Stimulated activated effector memory CD8-positive, alpha-beta T cell treated with anti-CD3 and anti-CD28 coated beads, Interleukin-12 subunit alpha, Interleukin-12 subunit beta, amount 100 ng/mL, for 72 hours (primary cell): ENCODE data around the gene ATAD3C.
A peak's percentile ranks its signal among the peaks of the same experiment; 100 is the strongest.

Experiments used
- ATAC-seq: fragments of 150-1000 bp; cut with Tn5 transposase; 2 replicates; pipeline ENCODE4 v1.10.0; 2021
- DNase-seq, 2 donors: peaks; one replicate each; pipeline ENCODE4 v3.0.0; 2021 to 2022; ENCODE audit warnings: low spot score in 2 of 2
- H3K27ac Mint-ChIP-seq: one replicate; pipeline ENCODE4 v1.8.0; 2022; ENCODE audit warnings: mild to moderate bottlenecking, mixed read lengths
- H3K36me3 Mint-ChIP-seq: one replicate; pipeline ENCODE4 v1.8.0; 2022; ENCODE audit warnings: mild to moderate bottlenecking, mixed read lengths
- H3K4me1 Mint-ChIP-seq: one replicate; pipeline ENCODE4 v1.8.0; 2022; ENCODE audit warnings: mixed read lengths
- H3K4me3 Mint-ChIP-seq: one replicate; pipeline ENCODE4 v1.8.0; 2022; ENCODE audit warnings: mild to moderate bottlenecking, mixed read lengths
- H3K9me3 Mint-ChIP-seq: one replicate; pipeline ENCODE4 v1.8.0; 2022; ENCODE audit warnings: mixed read lengths

Gene ATAD3C

DNA sequence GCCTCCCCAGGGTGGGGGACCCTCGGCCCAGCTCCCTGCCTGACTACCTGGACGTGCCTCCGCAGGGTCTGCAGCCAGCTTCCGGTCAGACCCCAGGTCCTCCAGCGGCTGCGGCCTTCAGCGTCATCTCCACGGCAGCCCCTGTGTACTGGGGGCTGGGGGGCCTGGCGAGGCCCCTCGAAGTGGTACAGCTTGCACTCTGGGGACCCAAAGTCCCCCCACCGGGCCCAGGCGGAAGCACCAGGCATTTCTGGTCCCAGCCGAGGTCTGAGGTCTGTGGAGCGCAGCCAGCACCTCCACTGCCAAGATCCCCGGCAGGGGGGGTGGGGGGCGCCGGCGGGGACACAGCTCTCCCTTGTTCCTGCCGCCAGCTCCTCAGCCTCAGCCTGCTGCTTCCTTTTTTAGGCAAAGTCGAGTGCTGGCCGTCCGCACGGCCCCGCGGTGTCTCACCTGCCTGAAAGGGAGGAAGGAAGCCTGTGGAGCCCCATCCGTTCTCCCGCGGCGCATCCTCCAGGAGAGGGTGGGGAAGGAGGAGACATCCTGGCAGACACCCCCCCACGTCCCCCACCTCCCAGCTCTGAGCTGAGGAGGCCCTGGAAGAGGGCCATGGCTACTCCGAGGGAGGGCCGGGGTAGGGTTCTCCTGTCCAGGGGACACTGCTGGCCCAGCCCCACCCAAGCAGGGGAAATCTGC, 15.2 kb upstream of the ATAD3C start:
- peak overlapping the region; percentile 55 for H3K4me3 Mint-ChIP-seq
- H3K4me1 Mint-ChIP-seq, result peaks cover 6% of the 10 kb centered on the region
- DNase-seq (no peak), ATAC-seq (no peak)
- H3K36me3 Mint-ChIP-seq, result no peaks in the 10 kb centered on the region
- H3K9me3 Mint-ChIP-seq, result no peaks in the 10 kb centered on the region
- H3K27ac Mint-ChIP-seq, result no peak overlapping the region

DNA sequence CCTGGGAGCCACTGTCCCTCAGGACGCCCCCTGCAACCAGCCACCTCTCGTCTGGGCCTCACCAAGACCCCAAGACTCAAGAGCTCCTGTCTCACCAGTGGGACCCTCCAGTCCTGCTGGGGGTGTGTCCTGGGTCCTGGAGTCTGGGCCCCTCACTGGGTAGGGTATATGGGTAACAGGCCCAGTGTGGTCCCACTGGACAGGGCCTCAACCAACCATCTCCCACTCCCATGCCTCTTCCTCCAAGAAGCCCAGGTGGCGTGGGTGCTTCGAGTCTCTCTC, 14.7 kb upstream of the ATAD3C start:
- Mint-ChIP-seq H3K27ac (no peak overlapping the region), H3K4me3 (peak overlapping the region; percentile 55), H3K36me3 (no peaks in the 10 kb centered on the region), H3K4me1 (peaks cover 6% of the 10 kb centered on the region), H3K9me3 (no peaks in the 10 kb centered on the region)
- ATAC-seq (no peak), DNase-seq (no peak)

GRCh38 chr1:1435106-1435903, 14.2 kb upstream of the ATAD3C start, which contains the start of gene VWA1:
Gene VWA1, plus strand, starts transcription at chr1:1435690. Its CDS starts 59 bp downstream, at chr1:1435749.
- ATAC-seq (peak; percentile 73), DNase-seq (peak; percentile 72 to 82)
- Mint-ChIP-seq H3K4me3 (peak within 1 kb of the TSS; percentile 56), H3K9me3 (no peaks in the 10 kb centered on the region), H3K36me3 (no peaks in the 10 kb centered on the region), H3K4me1 (peaks cover 6% of the 10 kb centered on the region), H3K27ac (no peak within 1 kb of the TSS)

- H3K9me3 Mint-ChIP-seq, result no peaks in the 10 kb centered on the region
- H3K4me3 Mint-ChIP-seq, result peak overlapping the region; percentile 56
- H3K27ac Mint-ChIP-seq, result no peak overlapping the region
- ATAC-seq (no peak), DNase-seq (no peak)
- peaks cover 6% of the 10 kb centered on the region for H3K4me1 Mint-ChIP-seq
- no peaks in the 10 kb centered on the region for H3K36me3 Mint-ChIP-seq
These were observed 13.4 kb upstream of the ATAD3C start for GRCh38 chr1:1435911-1436629.

- peaks cover 6% of the 10 kb centered on the region for H3K4me1 Mint-ChIP-seq
- H3K27ac Mint-ChIP-seq, result no peak overlapping the region
- no peaks in the 10 kb centered on the region for H3K36me3 Mint-ChIP-seq
- ATAC-seq (no peak), DNase-seq (no peak)
- peak overlapping the region; percentile 56 for H3K4me3 Mint-ChIP-seq
- H3K9me3 Mint-ChIP-seq, result no peaks in the 10 kb centered on the region
These were observed 12.9 kb upstream of the ATAD3C start for GRCh38 chr1:1436630-1437032.

GRCh38 chr1:1437033-1437903, 12.2 kb upstream of the ATAD3C start:
- H3K36me3 Mint-ChIP-seq, result no peaks in the 10 kb centered on the region
- peaks cover 6% of the 10 kb centered on the region for H3K4me1 Mint-ChIP-seq
- no peak for ATAC-seq

DNA sequence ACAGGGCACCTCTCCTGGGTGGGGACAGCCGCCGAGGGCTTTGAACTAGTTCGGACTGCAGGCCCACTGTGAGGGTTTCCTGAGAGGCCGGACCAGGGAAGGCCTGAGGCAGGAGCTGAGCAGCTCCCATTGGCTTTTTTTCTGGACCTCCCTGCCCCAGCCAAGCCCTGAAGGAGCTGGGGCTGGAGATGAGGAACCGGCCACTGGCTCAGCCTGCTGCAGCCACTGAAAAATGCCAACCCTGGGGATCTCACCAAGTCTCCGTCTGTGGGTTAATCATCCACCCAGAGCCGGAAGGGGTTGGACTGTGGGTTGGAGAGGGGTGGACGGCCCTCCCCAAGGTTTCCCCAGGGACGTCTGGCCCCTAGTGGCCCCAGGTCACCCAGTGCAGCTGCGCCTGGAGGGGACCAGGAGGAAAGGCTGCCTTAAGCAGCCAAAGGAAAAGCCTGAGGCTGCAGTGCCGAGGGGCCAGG, 11.5 kb upstream of the ATAD3C start:
- Mint-ChIP-seq H3K4me3 (no peak overlapping the region), H3K36me3 (no peaks in the 10 kb centered on the region), H3K9me3 (no peaks in the 10 kb centered on the region), H3K27ac (no peak overlapping the region), H3K4me1 (peaks cover 6% of the 10 kb centered on the region)
- no peak for DNase-seq
- no peak for ATAC-seq

More at GRCh38 chr1:1437033-1437903, 12.2 kb upstream of the ATAD3C start:
- Mint-ChIP-seq H3K4me3 (no peak overlapping the region), H3K9me3 (no peaks in the 10 kb centered on the region), H3K27ac (no peak overlapping the region)
- DNase-seq, result no peak

DNA sequence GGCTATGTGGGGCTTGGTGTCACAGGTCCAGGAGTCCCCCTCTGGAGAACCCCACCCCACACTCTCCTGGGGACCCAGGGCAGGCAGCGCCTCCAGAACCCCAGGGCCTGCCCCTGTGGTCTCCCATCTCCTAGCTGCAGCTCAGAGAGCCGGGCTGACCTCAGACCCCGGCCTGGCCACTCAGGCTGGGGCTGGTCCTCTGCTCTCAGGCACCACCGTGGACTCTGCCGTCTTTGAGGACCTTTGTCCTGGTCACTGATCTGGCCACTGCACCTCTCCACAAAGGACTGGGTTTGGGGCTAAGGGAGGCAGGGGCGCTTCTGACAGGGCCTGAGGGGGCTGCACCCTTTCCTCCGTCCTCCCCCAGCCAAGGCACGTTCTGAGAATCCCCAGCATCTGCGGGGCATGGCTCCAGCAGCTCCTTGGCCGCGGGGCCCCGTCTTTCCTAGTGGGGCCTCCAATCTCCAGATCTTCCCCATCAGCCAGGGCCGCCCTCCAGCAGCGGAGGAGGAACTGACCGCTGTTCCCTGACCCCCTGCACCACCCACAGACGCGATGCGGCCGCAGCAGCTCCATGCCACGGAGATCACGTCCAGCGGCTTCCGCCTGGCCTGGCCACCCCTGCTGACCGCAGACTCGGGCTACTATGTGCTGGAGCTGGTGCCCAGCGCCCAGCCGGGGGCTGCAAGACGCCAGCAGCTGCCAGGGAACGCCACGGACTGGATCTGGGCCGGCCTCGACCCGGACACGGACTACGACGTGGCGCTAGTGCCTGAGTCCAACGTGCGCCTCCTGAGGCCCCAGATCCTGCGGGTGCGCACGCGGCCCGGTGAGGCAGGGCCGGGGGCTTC, 10.7 kb upstream of the ATAD3C start:
- DNase-seq, result no peak
- no peak overlapping the region for H3K4me3 Mint-ChIP-seq
- H3K27ac Mint-ChIP-seq, result no peak overlapping the region
- H3K9me3 Mint-ChIP-seq, result no peaks in the 10 kb centered on the region
- ATAC-seq, result no peak
- no peaks in the 10 kb centered on the region for H3K36me3 Mint-ChIP-seq
- peaks cover 6% of the 10 kb centered on the region for H3K4me1 Mint-ChIP-seq

DNA sequence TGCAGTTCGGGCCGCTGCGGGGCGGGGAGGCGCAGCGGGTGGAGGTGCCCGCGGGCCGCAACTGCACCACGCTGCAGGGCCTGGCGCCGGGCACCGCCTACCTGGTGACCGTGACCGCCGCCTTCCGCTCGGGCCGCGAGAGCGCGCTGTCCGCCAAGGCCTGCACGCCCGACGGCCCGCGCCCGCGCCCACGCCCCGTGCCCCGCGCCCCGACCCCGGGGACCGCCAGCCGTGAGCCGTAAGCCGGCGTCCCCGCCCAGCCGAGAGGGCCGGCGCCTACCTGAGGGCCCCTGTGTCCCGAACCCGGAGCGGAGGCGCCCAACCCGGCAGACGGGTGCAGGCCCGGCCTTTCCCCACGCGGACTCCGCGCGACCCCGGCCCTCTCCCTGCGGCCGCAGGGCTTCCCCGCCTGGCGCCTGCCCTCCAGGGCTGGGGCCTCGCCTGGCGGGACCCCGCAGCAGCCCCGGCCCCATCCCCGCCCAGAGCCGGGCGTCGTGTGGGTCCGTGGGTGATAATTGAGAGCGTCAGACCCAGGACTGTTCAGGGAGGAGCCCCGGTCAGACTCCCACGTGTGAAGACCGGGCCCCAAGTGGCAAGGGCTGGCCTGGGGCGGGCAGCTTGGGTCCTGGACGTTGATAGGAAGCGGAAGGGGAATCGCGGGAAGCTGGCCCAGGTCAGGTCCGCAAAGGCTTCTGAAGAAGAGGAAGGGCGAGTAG, 9.8 kb upstream of the ATAD3C start:
- Mint-ChIP-seq H3K36me3 (no peaks in the 10 kb centered on the region), H3K4me3 (no peak overlapping the region), H3K9me3 (no peaks in the 10 kb centered on the region), H3K4me1 (peaks cover 5% of the 10 kb centered on the region), H3K27ac (no peak overlapping the region)
- no peak for ATAC-seq
- no peak for DNase-seq

- Mint-ChIP-seq H3K9me3 (no peaks in the 10 kb centered on the region), H3K27ac (no peak overlapping the region), H3K4me1 (no peaks in the 10 kb centered on the region), H3K4me3 (no peak overlapping the region), H3K36me3 (no peaks in the 10 kb centered on the region)
- DNase-seq (no peak), ATAC-seq (no peak)
These were observed 9.1 kb upstream of the ATAD3C start for GRCh38 chr1:1440262-1441001.

DNA sequence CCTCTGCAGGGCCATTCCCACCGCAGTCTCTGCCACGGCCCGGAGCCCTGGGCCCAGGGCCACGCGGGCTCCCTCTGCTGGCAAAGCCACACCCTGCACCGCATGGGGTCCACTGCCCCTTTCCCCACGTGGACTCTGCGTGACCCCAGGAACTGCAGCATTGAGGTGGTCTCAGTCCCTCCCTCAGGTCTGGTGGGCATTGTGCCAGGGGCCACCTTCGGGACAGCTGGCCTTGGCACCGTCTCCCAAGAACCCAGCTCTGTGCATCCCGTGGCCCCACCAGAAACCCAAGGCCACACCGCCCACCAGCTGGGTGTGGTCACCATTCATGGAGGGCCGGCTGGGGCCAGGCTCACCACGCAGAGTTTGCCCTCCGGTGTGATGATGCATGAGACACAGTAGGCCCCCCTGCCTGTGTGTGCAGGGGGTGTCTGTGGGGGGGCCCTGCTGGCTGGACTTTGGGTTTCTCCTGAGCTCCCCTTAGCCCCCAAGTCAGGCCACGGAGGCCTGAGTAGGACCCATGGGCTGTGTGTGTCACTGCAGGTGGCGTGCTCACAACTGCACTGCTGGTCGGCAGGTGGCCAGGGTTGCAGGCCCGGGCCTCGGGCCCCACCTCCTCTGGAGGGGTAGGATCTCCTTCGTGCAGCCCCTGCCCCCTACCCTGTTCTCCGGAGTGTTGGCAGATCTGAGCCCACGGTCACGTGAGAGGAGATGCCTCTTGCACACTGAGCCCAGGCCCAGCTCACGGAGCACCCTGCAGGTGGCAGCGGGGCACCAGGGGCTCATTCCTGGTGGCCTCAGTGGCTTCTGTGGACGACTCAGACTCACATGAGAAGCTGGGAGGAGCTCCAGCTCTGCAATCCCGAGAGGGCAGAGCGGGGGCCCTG, 8.2 kb upstream of the ATAD3C start:
- H3K4me3 Mint-ChIP-seq, result no peak overlapping the region
- H3K27ac Mint-ChIP-seq, result no peak overlapping the region
- DNase-seq, result peak; percentile 56 to 80
- no peaks in the 10 kb centered on the region for H3K4me1 Mint-ChIP-seq
- no peaks in the 10 kb centered on the region for H3K36me3 Mint-ChIP-seq
- ATAC-seq, result peak; percentile 76
- H3K9me3 Mint-ChIP-seq, result no peaks in the 10 kb centered on the region

DNA sequence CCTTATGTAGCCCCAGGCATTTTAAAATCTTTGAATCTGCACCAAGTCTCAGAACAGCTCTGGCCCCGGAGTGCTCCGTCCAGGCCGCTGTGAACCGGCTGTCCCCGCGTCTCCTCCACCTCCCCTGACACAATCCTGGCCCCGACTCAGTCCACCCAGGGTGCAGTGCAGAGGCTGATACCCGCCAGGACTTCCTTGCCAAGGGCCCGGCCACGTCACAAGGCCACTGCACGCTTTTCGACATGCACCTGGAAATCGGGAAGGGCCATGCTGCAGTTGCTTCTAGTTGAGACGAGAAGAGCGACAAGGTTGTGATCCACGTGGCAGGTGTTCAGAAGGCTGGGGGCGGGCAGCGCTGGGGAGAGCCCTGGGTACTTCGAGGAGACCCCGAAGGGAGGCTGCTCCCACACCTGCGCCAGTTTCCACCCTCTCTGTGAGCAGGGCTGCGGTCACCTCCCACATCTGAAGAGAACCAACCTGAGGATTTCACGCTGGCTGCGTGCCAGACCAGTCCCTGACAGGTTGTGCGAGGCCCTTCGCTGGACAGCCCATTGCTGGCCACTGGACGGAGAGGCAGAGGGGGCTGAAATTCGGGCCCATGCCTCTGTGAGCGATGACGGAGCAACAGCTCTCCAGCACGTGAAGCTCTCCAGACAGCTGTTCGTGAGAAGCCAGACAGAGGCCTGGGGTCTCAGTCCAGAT, 7.3 kb upstream of the ATAD3C start:
- Mint-ChIP-seq H3K4me1 (no peaks in the 10 kb centered on the region), H3K36me3 (no peaks in the 10 kb centered on the region), H3K27ac (no peak overlapping the region), H3K4me3 (no peak overlapping the region), H3K9me3 (no peaks in the 10 kb centered on the region)
- DNase-seq (no peak), ATAC-seq (no peak)
